Activated CD4-positive, alpha-beta T cell treated with anti-CD3 and anti-CD28 coated beads for 1 hour (primary cell): ENCODE data around the gene SPATA1.
"Not testable (repeated sequence)": the region's sequence is repeated elsewhere in the genome, so short reads cannot be mapped to it uniquely, and the experiment has no call there.

ENCODE experiments used
- DNase-seq: peaks from one replicate; pipeline ENCODE4 v3.0.0-alpha.2; 2020

SPATA1 gene, protein sequence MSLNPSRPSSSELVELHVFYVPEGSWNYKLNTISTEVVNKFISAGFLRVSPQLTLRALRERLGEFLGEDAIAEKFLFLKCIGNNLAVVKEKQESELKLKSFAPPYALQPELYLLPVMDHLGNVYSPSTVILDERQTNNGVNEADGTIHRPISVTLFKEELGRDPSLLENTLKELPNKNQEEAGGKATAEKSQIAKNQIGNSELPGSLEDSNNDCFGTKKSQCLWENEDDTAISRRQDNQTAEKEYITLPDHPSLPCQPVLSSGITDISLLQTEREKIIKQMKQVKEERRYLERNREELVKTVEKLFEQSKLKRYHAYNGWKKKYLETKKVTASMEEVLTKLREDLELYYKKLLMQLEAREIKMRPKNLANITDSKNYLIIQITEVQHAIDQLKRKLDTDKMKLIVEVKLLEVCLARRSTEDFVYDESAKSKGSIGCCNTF

DNA sequence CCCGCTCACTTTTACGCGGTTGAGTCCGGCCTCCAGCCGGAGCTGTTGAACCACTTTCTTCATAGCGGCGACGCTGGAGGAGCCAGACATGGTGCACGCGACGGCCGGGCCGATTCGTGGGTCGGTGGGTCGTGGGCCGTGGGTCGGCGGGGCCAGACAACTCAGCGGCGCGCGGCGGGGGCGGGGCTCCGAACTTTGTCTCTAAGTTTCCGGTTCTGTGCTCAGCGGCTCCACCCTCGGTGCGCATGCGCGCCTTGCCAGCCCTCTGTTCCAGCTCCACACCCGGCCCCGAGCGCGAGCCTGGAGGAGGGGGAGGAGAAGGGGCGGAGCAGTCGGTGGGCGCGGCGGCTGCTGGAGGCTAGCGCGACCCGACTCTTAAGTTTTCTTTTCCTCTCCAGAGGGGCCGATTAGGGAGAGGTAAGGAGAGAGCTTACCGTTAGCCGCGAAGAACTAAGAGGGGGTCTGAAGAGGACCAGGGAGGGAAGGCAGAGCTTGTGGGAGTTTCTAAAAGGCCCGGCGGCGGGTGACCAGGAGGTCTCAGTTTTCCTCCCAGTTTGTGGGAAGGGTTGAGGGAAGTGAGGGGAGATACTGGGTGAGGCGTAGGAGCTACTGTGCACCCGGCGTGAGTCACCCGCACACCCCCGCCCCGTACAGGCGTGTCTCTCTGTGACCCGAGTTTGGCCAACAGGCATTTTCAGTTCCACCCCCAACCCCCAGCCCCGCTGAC, at the start of gene SPATA1, which contains the start of gene GNG5:
Gene SPATA1, plus strand, starts transcription at position 385 of the 727 bp plus-strand sequence. CDS start 9,974 bp downstream, outside the sequence.
Gene GNG5, minus strand, starts transcription at position 580 of the 727 bp plus-strand sequence. Its CDS starts 490 bp downstream, at position 90.
- DNase-seq = peak; percentile 98

DNA sequence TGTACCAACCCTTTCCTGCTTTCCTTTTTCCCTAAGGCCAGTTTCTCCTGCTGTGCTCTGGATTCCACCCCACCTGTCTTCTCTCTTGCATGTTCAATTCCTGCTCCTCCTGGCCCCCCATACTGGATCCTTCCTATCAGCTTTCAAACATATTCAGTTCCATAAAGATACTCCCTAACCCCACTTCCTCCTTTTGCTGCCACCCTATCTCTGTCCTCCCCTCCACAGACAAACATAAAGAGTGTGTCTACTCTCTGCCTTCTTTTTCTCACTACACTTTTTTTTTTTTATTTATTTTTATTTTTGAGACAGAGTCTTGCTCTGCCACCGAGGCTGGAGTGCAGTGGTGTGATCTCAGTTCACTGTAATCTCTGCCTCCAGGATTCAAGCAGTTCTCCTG, 44.1 kb upstream of the SPATA1 start:
- no peak for DNase-seq

GRCh38 chr1:84467298-84467697, 38.9 kb upstream of the SPATA1 start:
- DNase-seq = no peak

DNA sequence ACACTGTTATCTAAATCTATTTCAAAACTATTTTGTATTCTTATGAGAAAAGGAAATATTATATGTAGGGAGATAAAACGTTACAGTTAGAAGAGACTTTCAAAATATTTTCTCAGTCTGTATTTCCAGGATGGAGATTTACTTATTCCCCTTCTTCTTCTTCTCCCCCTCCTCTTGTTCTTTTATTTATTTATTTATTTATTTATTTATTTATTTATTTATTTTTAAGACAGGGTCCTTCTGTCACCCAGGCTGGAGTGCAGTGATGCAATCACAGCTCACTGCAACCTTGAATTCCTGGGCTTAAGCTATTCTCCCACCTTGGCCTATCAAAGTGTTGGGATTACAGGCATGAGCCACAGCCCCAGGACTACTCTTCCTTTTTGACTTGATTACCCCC, 30.0 kb upstream of the SPATA1 start:
- no peak for DNase-seq

- DNase-seq = peak; percentile 69
These were observed 27.0 kb upstream of the SPATA1 start, which contains the start of gene RPF1 for GRCh38 chr1:84478876-84479868. Gene RPF1, plus strand, starts transcription at chr1:84479266. Its CDS starts 16 bp downstream, at chr1:84479282.

- no peak for DNase-seq
These were observed 26.2 kb upstream of the SPATA1 start for GRCh38 chr1:84479998-84480397.

GRCh38 chr1:84480650-84481049, 25.5 kb upstream of the SPATA1 start:
- no peak for DNase-seq

GRCh38 chr1:84481317-84481716, 24.9 kb upstream of the SPATA1 start:
- DNase-seq = no peak

DNA sequence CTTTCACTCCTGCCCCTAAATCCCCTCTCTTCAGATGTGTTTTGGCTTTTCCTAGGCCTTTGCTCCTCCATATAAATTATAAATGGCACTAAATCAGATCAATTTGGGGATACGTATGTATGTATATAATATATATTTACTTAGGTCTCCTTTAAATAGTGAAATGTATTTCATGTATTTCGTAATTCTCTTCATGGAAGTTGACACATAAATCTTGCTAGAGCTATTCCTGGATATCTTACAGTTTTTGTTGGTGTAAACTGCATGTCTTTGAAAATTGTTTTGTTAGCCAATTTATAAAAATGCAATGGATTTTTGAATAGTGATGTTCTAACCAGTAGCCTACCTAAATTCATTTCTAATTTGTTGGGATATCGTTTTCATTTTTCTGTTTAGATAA, 18.1 kb upstream of the SPATA1 start:
- DNase-seq = no peak

DNA sequence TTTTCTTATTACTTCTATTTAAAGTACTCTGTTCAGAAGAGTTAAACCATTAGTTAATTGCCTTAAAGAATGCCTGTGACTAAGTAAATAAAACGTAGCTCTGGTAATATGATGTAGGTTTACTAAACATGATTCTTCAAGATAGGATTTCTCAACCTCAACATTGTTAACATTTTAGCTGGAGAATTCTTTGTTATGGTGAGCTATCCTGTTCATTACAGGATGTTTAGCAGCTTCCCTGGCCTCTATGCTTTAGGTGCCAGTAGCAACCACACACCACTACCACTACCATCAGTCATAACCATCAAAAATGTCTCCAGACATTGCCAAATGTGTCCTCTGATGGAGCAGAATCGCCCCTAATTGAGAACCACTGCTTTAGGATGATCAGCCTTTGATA, 16.4 kb upstream of the SPATA1 start:
- DNase-seq = no peak

DNA sequence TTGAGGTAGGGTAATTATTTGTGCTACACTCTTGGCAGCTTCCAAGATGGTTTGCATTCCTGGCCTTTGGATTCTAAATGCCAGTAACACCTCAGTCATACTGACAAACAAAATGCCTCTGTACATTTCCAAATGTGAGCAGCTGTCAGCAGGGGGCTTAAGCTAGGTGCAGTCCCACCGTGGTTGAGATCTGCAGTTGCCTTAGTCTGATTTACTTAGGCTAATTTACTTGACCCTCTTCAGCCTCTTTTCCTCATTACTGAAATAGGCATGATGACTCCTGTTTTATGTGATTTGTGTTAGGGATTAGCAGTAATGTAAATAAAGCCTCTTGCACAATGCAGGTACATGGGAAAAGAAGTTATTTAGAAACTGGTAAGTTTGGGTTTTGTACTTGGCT, 13.5 kb upstream of the SPATA1 start:
- no peak for DNase-seq

DNA sequence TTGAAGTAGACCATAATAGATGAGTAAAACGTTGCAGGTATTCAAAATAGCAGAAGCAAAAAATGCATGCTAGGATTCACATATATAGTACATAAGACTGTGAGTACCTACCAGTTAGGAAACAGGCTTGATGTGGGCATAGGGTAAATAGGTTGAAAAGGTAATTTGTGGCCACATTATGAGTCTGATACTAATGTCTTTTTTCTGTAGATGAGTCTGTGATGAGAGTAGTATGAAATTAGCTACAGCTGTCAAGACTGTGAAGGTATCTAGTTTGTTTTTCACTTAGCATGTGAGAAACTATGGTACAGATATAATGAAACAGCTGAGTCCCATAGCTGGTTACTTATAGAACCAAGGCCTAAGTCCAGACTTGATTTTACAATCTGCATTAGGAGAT, 12.4 kb upstream of the SPATA1 start:
- DNase-seq = no peak

DNA sequence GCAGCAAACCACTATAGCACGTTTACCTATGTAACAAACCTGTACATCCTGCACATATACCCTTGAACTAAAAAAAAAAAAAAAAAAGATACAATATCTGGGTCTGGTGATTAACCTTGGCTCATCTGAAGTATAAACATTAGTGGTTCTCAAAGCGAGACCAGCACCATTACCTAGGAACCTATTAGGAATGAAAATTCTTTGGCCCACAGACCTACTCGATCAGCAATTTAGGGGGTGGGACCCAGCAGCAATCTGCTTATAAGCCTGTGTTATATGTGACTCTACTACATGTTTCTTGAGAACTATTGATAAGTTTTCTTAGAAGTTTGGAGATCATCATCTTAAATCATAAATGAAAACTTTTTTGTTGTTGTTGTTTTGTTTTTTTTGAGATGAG, 9.7 kb upstream of the SPATA1 start:
- DNase-seq = no peak

DNA sequence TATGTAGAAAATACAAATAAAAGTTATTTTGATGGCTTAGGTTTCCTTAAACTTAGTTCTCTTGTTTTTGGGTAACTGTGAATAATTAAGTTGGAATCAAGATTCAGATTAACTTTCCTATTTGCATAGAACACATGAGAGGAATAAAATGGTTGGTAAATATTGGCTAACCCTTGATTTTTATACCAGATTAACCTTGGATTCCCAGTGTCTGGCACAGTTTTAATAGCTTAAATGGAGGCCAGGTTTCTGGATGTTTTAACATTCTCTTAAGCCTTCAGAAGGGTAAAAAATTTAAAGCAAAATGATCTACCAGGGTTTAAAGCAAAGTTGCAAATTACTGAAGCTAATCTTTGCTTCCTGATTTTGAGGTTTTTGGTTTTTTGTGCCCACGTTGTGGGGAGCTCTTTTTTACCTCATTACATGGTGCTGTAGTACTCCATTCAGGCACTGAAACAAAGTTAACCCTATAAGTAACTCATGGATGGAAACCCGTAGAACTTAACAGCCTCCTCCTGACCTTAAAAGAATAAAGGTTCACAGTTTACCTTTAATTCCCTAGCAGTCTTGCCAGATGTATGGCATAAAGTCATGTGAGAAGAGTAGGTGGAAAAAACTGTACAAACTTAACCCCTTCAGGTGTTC, 8.4 kb upstream of the SPATA1 start:
- no peak for DNase-seq

DNA sequence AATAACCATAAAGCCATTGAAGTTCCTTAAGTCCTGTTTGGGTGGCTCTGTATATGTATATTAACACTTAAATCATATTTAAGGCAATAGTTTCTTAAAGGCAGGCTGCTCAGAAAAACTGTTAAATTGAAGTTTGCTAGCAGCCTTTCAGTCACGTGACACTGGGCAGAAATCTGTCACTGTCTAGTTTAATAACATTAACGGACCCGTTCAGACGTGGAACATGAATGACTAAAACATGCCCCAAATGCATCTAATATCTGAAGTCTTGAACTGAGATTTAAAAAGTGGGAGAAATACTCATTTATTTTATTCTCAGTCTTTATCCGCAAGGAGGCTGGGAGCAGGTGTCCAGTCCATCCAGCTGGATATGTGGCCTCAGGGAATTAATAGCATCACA, 3.3 kb upstream of the SPATA1 start:
- DNase-seq = no peak

DNA sequence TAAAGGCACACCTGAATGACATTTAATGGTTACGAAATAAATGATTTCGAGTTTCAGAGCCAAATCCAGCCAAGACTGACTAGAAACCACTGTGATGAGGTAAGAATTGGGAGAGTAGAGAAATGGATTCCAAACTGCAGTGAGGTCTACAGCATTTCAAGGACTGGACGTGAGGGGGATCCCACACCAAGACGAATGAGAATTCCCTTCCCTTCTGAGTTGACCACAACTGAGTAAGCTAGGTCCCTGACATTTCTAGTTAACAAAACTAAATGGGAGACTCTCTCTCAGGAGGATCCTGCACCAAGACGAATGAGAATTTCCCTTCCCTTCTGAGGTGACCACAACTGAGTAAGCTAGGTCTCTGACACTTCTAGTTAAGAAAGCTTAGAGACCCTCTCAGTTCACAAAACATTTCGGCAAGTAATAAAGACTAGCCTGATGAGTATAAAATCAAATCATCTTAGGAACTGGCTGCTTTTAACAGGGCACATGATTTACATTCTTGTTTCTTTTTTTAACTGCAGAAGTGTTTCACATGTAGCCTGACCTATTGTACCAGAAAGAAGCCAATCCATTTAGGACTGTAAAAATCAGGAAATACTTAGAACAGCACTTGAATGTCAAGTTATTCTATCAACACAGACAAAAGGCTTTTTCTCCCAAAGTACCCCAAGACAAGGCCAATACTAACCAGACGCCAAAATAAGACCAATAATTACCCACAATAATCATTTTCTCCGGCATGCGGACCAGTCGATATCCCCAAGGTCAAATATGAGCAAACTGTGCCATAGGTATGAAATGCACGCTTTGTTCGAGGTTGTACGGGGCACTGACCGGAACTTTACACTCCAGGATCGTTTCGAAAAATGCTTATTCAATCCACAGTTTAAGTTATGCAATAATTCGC, 1.4 kb upstream of the SPATA1 start:
- DNase-seq = no peak

GRCh38 chr1:84505493-84506001, 639 bp upstream of the SPATA1 start:
- DNase-seq = no peak

- no peak for DNase-seq
These were observed 705 bp downstream of the SPATA1 start for GRCh38 chr1:84506729-84507453.

DNA sequence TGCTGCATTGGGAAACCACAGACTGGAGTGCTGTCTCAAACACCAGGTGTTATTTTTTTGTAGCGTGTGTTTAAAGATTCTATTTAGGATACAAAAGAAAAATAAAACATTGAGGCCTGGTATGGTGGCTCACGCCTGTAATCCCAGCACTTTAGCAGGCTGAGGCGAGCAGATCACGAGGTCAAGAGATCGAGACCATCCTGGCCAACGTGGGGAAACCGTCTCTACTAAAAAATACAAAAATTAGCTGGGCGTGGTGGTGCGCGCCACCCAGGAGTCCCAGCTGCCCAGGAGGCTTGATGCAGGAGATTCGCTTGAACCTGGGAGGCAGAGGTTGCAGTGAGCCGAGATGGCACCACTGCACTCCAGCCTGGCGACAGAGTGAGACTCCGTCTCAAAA, 1.7 kb downstream of the SPATA1 start:
- DNase-seq = not testable (repeated sequence)

DNA sequence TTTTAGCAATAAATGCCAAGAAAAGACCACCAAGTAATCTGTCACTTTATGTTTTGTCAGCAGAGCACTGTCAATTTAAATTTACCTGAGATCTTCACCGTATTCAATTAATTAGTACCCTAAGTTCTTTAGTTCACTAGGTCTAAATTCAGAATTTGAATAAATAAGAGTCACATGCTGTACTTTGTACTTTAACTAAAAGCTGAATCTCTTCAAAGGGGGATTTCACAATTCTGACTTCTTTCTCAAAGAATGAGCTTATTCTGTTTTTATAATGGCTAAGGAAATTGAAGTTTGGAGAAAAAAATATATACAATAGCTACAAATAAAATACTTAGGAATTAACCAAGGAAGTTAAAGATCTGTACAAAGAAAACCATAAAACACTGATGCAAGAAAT, 2.3 kb downstream of the SPATA1 start:
- no peak for DNase-seq
